GM19467 (cell line): ENCODE measurements around the gene SFTPA2.
"Not testable (repeated sequence)": the region's sequence is repeated elsewhere in the genome, so short reads cannot be mapped to it uniquely, and the experiment has no call there.

Experiments used
- ATAC-seq: cut with Tn5 transposase; IDR thresholded peaks from one replicate; pipeline ENCODE4 v1.9.1; 2021; ENCODE audit warnings: mild to moderate bottlenecking, moderate library complexity; ENCODE audit not compliant: unreplicated experiment

Gene SFTPA2

DNA sequence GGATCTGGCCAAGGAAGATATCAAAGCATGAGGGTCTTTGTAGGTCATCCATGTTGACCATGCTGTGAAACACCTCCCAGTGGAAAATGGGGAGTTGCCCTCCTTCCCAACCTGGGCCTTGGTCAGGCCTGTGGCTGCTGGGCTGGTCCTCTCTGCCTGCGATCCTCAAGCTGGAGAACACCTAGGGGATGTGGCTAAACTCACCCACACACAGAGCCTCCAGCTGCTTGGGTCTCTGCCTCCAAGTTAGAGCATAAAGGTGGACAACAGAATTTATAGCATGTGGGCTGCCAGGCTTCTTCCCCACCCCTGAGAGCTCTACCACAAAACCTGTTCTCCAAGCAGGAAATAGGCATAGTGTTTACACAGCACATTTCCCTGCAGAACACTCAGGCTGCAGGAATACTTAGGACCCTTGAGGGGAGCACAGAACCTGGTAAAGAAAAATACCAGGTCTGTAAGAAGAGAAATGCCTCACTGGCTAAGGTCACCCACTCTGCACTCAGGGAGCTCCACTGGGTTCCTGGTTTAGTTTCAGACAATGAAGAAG, at the start of gene SFTPA2:
Gene SFTPA2 (minus strand): TSS at position 248 of the 550 bp plus-strand sequence. CDS start 924 bp downstream, outside the sequence.
- ATAC-seq = no peak

DNA sequence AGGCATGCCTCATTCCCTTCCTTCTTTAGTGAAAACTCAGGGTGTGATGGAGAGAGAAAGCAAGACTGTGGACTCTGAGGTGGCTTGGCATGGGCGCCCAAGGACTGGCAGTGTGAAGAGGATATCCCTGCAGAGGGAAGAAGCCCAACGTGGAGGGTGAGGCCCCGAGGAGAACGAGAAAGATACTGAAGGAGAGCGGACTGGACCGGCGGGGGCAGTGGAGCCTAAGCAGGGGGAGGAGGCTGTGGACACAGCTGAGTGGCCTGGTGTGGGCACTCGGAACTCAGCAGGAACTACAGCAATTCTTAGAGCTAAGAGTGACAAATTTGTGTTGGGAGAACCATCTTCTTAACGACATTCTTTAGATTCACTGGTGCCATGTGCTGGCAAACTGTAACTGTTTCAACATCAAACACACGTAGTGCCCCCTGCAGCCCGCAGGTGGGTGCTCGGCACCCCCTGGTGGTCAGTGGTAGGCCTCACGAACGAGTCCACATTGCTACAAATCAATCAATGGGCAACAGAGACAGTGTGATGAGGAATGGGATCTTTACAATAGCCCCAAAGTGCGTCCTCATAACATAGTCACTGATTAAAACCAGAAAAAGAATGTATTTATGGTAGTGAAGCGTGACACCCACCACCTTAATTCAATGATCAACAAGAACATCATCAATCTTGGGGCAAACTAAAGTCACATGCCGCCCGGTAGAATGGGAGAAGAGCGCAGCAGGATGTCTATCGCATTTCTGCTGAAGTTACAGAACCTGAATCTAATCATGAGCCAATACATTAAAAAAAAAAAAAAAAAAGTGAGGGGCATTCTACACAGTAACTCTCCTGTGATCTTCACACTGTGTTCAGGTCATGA, 48.5 kb upstream of the SFTPA2 start:
- ATAC-seq = no peak

DNA sequence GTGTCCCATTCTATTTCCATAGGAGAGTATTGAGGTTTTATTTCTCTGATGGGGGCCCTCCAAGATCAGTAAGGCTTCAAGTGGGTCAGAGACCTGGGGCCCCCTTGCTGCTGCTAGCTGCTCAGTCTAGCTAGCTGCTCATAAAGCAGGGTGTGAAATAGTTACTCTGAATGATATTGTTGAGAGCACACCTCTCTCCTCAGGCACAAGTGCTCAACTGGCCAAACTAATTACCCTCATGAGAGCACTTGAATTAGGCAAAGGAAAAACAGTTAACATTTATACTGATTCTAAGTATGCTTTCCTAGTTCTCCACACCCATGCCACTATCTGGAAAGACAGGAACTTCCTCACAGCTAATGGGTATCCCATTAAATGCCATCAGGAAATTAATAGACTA, 45.1 kb upstream of the SFTPA2 start:
- no peak for ATAC-seq

DNA sequence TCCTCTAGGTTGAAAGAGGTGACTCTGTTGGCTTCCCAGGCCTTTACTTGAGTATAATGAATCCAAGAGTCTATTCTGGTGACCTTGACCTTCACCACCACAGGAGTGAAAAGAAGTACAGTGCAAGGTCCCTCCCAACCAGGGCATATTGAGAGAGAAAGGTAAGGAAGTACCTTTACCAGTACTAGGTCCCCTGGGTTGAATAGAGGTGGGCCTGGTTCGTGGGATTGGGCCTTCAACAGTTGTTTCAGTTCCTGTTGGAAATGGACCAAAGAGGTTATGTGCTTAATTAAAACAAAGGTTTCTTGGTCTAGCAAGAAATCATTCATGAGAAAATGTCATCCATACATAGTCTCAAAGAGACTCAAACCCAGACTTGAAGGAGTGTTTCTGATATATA, 44.1 kb upstream of the SFTPA2 start:
- no peak for ATAC-seq

DNA sequence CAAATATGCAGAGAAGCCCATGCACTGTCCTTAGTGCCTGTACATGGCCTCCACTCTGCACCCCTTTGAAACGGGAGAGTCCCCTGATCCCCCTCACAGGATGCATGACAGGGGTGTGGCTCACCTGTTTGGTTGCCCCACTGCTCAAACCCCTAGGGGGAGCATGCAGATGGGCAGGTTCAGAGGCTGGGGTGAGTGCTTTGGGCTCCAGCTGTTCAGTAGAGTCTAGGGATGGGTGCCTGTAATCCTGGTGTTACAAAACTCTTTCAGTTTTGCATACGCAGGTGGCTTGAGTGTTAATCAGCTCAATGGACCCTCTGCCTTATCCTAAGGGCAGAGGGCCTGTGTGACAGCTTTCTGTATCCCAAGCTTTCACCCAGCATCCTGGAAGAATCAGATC, 42.7 kb upstream of the SFTPA2 start:
- ATAC-seq = no peak

DNA sequence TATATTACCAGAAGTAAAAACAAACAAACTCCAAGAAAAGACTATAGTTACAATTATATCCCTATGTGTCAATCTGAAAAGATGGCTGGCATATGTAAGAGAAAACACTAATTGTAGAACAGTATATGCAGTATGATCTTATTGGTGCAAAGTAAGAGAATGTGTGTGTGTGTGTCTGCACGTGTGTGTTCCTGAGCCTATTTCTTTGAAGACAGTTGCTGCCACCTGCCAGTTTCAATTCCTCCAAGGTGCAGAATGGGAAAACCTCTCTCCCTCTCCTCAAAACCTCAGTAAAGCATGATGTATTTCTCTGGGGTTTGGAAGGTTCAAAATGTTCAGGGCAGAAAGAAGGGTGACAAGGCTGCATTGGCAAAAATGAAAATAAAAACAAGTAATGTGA, 41.7 kb upstream of the SFTPA2 start:
- ATAC-seq = no peak

DNA sequence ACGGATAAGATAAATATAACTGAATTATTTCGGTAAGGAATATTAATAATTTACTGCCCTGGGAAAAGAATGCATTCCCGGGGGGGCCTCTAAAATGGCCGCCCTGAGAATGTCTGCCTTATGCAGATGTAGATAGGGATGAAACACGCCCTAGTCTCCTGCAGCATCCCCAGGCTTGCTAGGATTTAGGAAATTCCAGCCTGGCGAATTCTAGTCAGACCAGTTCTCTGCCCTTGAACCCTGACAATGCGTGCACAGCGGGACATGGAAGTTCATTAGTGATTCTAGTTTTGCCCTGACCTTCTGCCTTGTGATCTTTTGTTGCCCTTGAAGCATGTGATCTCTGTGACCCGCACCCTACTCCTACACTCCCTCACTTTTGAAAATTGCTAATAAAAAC, 39.4 kb upstream of the SFTPA2 start:
- ATAC-seq = not testable (repeated sequence)

DNA sequence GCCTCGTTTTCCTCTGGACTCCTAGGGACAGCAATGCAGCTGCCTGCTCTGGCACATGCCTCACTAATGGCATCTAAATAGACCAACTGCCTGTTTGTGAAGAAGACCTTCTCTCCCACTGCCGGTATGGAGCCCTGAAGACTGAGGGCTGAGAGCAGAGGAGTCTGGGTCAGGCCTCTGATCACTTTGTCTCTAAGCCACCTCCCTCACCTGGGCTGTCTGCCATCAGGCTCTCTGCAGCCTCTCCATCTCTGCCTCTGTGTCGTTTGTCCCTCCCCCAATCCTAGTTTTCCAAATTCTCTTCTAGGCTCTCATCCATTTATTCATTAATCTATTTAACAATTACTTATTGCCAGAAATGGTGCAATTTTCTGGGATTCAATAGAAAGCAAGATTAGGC, 35.3 kb upstream of the SFTPA2 start:
- no peak for ATAC-seq

DNA sequence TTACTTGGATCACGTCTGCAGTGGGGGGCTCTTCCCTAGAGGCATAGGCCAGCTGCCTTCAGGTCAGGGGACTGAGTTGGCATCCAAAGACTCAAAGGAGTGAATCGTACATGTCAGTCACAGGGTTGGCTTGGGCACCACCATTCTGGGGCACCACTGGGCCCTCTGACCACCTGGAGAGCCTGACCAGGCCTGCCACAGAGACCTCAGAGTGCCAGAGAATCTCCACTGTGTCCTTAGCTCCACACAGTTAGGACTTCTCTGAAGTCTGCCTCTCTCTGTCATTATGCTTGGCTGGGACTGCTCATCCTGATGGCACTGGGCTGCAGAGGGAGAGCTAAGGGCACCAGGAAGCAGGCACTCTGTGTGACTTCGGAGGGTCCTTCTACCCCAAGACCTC, 34.4 kb upstream of the SFTPA2 start:
- ATAC-seq = not testable (repeated sequence)

DNA sequence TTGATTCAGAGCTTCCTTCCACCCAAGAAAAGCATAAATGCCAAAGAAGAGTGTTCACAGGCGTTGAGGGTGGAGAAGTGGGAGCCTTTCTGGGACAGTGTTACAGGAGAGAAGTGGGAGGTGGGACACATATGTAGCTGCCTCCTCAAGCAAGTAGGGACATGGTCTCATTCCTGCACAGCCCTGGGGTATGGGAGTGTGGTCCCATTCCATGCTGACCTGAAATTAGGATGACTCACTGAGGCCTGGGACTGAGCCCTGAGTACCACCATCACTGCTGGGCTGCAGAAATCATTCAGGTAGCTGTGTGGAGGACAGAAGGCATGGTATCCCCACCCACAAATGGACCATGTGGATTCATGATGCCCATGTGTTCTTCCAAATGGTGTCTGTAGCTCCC, 33.2 kb upstream of the SFTPA2 start:
- no peak for ATAC-seq

DNA sequence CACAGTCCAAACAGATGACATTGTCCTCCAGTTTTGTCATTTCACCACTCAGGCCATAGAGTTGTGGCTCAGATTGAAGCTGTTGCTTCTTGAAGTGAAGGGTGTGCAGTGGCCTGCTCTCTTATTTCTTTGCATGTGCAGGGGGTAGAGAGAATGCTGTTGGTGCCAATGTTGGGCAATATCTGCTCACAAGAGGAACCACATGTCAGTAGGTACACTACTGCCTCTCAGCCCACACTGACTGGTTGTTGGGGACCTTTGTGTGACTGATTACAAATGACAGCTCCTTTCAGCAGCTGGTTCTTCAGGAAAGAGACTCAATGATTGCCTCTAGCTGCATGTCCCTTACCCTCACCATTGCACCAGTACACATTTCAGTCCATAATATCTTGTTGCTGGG, 28.6 kb upstream of the SFTPA2 start:
- ATAC-seq = no peak

DNA sequence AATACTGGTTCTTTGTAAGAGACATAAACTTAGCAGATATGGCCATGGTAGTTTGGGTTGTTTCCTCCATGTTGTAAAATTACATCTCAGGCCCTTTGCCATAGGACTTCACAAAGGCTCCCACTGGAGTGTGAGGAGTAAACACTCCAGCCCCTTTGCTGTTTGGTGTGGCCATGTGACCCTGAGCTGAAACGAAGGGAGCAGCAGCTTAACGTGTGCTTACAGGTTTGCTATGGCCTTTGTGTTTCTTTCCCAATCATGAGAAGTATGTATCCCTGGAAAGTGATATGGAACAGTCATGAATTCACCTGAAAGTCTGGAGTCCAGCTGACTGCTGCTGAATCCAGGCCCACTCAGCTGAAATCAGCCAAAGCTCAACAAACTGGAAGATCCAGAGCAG, 26.7 kb upstream of the SFTPA2 start:
- ATAC-seq = no peak

DNA sequence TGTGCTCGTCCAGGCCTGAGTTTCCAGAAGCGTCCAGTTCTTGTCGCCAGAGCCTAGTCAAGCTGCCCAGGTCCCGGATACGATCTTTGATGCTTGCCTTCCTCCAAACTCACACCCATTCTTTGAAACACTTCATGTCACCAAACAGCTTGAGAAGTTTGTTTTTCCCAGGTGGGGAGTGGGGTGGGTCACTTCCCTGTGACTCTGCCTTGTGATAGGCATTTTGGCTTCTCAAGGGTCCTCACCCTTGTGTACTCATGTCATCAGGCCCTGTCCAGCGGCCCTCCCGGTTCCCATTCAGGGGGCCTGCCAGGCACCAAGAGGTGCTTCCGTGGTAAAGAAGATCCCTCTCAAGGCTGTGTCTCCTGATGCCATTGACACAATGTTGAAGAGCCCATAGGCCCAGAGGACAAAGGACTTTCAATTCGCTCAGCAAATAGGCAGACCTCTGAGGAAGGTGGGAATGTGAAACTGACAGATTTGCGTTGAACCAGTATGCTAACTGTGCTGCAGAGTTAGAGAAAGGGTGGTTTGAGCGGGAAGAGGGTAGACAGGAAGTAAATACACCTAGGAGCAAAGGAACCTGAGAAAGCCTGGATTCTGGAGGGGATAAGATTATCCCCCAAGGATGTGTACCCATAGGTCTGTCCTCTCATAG, 25.8 kb upstream of the SFTPA2 start:
- no peak for ATAC-seq

DNA sequence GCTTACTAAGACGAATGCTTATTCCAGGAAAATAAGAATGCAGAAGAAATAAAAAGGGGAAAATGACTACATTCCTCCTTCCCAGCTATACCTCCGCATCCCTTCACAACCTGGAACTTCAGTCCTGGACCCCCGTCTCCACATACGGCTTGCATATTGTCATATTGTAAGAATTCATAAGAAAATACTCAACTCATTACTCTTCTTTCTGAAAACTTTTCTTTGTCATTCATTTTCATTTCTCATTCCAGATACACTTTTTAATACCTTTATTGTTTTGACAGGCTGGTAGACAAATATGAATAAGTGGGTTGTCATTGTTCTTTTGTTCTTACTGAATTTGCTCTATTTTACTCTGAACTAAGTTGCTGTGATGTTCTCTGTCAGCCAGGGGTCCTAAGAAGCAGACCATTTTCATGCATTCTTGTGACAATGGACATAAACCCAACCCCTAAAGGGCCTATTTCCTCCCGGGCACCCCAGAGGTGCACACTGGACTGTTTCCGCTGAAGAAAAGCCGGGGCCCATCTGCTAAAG, 23.3 kb upstream of the SFTPA2 start:
- no peak for ATAC-seq

DNA sequence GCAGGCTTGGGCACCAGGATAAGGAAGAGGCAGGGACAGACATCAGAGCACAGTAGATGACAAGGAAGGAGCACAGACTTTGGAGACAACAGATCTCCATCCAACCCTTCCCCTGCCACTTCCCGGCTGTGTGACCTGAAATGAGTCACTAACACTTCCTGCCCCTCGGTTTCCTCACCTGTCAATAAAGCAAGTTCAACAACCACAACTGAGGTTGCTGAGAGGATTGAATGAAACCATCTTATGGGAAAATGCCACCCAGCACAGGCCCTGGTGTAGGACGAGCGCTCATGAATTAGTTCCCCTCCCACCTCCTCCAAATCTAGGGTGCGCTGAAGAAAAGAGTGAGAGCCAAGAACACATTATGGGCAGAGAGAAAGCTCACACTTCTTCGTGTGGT, 22.7 kb upstream of the SFTPA2 start:
- ATAC-seq = not testable (repeated sequence)

DNA sequence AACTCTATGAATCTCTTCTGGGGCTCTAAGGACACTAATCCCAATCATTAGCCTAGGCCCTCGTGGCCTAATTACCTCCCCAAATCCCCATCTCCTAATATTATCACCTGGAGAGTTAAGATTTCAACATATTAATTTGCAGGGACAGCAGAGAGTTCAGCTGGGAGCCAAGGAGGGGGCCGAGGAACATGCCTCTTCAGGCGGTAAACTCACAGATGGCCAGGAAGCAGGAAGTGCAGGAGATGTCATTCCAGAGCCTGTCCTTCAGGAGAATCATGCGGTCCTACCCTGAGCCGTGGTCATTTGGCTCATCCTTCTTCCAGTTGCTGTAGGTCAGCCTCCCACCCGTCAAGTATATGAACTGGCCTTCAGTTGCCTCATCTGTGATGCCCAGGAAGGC, 21.9 kb upstream of the SFTPA2 start:
- no peak for ATAC-seq

DNA sequence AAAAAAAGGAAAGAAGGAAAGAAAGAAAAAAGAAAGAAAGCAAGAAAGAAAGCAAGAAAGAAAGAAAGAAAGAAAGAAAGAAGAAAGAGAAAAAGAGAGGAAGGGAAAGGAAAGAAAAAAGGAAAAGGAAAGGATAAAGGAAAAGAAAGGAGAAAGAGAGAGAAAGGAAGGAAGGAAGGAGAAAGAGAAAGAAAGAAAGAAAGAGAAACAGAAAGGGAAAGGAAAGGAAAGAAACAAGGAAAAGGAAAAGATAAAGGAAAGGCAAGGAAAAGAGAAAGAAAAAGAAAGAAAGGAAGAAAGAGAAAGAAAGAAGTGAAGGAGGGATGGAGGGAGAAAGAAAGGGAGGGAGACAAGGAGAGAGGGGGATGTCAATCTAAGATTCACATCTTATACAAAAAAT, 20.8 kb upstream of the SFTPA2 start:
- no peak for ATAC-seq

DNA sequence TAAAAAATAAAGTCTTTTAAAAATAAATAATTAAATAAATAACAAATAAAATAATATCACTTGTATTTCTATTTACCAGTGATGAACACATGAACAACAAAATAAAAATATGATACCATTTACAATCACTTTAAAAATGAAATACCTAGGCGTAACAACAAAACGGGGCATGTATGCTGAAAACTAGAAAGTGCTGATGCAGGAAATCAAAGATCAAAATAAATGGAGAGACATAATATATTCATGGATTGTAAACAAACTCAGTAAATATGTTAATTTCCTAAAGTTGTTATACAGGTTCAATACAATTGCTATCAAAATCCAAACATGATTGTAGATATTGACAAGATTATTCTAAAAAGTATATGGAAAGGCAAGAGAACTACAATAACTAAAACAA, 19.2 kb upstream of the SFTPA2 start:
- no peak for ATAC-seq

DNA sequence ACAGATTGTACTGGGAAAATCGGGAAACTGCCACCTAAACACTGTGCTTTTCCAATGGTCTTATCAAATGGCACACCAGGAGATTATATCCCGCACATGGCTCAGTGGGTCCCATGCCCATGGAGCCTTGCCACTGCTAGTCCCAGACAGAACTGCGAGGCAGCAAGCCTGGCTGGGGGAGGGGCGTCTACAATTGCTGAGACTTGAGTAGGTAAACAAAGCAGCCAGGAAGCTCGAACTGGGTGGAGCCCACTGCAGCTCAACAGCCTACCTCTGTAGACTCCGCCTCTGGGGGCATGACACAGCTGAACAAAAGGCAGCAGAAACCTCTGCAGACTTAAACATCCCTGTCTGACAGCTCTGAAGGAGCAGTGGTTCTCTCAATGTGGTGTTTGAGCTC, 10.4 kb upstream of the SFTPA2 start:
- not testable (repeated sequence) for ATAC-seq

DNA sequence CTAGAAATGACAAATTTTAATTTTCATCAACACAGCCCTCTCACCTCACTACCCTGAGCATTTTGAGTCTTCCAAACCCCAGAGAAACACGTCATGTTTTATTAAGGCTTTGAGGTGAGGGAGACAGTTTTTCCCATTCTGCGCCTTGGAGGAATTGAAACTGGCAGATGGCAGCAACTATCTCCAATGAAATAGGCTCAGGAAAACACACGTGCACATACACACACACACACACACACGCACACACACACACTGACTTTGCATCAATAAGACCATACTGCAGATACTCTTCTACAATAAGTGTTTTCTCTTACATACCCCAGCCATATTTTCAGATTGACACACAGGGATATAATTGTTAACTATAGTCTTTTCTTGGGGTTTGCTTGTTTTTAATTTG, 3.2 kb upstream of the SFTPA2 start:
- no peak for ATAC-seq

DNA sequence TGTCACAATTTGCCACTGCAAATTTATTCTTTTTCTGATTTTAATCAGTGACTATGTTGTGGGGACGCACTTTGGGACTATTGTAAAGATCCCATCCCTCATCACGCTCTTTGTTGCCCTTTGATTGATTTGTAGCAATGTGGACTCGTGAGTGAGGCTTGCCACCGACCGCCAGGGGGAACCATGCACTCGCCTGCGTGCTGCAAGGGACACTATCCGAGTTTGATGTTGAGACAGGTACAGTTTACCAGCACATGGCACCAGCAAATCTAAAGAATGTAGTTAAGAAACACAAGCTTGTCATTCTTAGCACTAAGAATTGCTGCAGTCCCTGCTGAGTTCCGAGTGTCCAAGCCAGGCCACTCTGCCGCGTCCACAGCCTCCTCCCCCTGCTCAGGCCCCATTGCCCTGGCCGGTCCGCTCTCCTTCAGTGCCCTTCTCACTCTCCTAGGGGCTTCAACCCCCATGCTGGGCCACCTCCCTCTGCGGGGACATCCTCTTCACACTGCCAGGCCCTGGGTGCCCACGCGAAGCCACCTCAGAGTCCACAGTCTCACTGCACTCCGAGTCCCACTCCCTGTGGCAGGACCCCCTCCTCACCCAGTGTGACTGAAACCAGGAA, 2.0 kb upstream of the SFTPA2 start:
- ATAC-seq = peak; percentile 71
